Measurements from ENCODE around the gene NMT1. TPM values are rescaled to one million over a fixed set of nuclear protein-coding genes. Genes with fewer than 3 reads are reported as not detected.

NMT1 gene
- total RNA-seq, 1 donor from 2014 or later: 81.9 TPM

DNA sequence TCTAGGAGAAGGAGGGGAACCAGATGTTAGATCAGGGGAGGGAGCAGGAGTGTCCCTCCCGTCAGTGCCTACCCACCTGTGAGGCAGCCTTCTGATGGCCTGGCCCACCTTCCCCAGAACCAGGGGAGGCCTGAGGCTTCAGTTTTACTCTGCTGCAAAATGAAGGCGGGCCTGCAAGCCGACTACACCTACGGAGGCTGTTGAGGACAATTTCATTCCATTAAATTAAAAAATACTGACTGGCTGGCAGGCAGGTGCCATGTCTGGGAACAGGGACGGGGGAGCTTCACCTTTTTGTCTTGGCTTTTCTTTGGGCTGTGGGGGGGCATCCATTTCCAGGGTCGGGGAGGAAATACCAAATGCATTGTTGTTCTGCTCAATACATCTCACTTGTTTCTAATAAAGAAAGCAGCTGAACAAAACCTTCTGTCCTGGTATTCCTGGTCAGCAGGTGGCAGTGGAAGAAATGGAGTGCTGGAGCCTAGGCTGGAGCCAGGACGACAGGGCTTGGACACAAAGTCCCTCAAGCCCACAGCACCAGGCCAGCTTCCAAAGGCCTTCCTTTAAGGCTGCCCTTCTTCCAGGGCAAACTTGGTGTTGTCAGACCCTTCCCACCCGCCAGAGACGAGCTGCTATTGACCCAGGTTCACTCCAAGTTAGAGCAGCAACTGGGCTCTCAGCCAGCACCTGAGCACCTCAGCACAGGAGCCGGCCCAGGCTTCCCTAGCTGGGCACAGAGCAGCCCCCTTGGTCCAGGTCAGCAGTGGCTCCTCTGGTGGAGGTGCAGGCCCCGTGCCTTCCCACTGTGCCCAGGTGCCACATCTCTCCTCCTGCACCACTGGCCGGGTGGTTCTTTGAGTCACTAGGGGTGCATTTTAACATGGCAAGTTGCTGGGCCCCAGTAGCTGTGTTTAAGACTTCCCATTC, 47.7 kb downstream of the NMT1 start:
- DNase-seq (ENCODE audit: low read depth): no peak
- TF ChIP-seq, protein P1, sequence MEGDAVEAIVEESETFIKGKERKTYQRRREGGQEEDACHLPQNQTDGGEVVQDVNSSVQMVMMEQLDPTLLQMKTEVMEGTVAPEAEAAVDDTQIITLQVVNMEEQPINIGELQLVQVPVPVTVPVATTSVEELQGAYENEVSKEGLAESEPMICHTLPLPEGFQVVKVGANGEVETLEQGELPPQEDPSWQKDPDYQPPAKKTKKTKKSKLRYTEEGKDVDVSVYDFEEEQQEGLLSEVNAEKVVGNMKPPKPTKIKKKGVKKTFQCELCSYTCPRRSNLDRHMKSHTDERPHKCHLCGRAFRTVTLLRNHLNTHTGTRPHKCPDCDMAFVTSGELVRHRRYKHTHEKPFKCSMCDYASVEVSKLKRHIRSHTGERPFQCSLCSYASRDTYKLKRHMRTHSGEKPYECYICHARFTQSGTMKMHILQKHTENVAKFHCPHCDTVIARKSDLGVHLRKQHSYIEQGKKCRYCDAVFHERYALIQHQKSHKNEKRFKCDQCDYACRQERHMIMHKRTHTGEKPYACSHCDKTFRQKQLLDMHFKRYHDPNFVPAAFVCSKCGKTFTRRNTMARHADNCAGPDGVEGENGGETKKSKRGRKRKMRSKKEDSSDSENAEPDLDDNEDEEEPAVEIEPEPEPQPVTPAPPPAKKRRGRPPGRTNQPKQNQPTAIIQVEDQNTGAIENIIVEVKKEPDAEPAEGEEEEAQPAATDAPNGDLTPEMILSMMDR (conservative IDR thresholded peaks at IDR 0.05; ENCODE audit: low read depth, low read length): peak; percentile 40
- no peak overlapping the region for H3K4me3 ChIP-seq (ENCODE audit: low read depth, low read length)

DNA sequence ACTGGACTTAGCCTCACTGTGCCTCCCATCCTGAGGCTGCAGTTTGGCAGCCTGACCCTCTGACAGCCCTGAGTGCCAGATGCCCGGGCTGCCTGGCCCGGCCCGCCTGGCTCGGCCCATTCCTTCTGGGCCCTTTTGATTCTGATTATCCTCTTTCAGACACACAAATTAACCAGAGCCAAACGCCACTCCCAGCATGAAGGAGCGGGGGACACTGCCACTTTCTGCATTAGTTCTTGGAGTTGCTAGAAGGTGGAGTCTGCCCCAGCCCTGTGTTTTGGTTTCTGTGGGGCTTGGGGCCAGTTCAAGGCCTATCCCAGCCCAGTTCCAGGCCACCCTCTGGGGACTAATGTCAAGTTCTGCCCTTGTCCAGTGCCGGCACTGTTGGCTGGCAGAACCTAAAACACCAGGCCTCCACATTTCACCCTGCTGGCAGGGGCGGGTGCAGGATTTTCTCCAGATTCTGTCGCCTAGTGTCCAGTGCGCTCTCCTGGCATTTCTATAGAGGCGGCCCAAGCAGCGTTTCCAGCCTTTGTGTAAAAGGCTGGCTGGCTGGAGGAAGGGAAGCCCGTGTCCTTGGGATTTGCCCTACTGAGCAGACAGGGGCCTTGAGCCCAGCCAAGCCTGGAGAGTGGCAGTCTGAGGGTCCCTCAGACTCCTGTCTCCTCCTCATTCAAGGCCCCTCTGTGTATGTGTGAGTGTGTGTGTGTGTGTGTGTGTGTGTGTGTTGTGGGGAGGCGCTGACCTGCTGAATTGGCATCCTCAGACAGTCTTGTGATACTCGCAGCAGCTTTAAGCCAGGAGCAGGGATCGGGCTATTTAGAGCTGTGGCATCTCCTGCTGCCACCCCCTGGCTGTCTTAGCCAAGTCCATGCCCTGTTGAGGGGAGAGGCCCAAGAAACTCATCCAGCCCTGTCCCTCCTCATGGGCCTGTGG, 49.8 kb downstream of the NMT1 start:
- TF ChIP-seq, protein P1 (conservative IDR thresholded peaks at IDR 0.05; ENCODE audit: low read depth, low read length): peak; percentile 1
- DNase-seq (ENCODE audit: low read depth): no peak
- no peak overlapping the region for H3K4me3 ChIP-seq (ENCODE audit: low read depth, low read length)

DNA sequence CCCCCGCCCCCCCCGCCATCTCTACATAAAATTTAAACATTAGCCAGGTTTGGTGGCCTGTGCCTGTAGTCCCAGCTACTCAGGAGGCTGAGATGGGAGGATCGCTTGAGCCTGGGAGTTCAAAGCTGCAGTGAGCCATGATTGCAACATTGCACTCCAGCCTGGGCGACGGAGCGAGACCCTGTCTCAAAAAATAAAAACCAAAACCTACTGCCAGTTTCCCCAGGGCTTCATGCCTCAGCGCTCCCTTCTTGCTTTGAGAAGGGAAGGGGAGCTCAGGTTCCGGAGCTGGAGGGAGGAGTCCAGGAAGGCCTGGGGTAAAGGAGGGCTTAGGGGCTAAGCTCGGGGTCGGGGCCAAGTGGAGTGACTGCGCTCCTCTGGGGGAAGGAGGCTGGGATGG, 50.7 kb downstream of the NMT1 start:
- no peak for DNase-seq (ENCODE audit: low read depth)
- H3K4me3 ChIP-seq (ENCODE audit: low read depth, low read length): no peak overlapping the region
- TF ChIP-seq, protein P1 (conservative IDR thresholded peaks at IDR 0.05; ENCODE audit: low read depth, low read length): no peak

DNA sequence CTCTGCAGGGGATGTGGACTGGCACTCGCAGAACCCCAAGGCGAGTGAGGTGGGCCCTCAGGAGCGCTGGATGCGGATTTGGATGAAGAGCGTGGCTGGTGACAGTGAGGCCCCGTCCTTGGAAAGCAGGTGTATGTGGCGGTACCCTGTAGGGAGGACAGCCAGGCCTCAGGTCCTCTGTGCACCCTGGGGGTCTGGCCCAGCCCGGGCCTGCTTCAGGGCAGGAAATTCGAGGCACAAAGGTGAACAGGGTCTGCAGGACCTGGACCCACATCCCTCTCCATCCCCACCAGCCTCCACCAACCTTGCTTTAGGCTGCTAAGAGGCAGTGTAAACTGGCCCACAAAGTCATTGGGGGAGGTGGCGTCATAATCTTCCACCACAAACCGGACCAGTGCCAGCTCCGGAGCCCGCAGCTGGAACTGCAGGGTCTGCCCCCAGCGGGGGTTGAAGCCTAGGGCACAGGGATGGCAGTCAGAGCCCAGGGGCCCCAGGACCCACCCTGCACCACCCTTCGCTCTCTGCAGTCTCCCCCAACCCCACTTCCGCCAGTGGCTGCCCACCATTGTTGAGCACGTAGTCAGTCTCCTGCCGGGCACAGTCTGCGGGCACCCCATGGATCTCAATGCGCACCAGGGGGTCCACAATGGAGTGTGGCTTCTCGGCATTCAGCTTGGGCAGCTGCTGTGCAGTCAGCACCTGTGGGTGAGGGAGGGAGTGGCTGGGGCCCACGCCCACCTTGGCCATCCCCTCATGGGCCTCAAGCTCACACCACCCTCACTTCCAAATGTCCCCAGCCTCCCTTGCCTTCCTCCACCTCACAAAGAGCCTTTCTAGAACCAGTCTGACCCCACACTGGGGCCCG, 51.7 kb downstream of the NMT1 start:
- H3K4me3 ChIP-seq (ENCODE audit: low read depth, low read length): no peak overlapping the region
- TF ChIP-seq, protein P1 (conservative IDR thresholded peaks at IDR 0.05; ENCODE audit: low read depth, low read length): no peak
- no peak for DNase-seq (ENCODE audit: low read depth)

DNA sequence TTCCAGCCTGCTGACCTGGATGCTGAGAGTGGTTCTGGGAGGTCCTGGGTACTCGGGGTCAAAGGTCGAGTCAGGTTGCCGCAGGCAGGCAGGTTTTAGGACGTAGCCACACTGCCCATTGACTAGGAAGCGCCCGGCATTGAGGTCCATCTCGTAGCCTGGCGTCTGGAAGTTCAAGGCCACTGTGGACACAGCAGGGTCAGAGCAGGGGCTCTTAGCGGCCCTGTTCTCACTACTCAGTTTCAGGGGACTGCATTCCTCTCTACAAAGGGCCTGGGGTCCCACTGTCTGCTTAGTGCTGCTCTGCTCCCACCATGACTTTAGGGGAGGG, 52.3 kb downstream of the NMT1 start:
- DNase-seq (ENCODE audit: low read depth): no peak
- no peak overlapping the region for H3K4me3 ChIP-seq (ENCODE audit: low read depth, low read length)
- TF ChIP-seq, protein P1 (conservative IDR thresholded peaks at IDR 0.05; ENCODE audit: low read depth, low read length): no peak

All from epithelial cell of proximal tubule (primary cell).